Measurements from ENCODE around the gene PRM1. TPM values are rescaled to one million over a fixed set of nuclear protein-coding genes. Genes with fewer than 3 reads are reported as not detected.

PRM1 gene
- total RNA-seq, 1 donor from 2014 or later, result not detected

- intact Hi-C loops (cut with DNase I), result no loop called here
- DNase-seq (ENCODE audit: missing footprints), result no peak
- no peak for ATAC-seq
Measured at GRCh38 chr16:11316331-11317015, 35.3 kb upstream of the PRM1 start.

GRCh38 chr16:11315510-11315909 lies 34.4 kb upstream of the PRM1 start:
- no peak for DNase-seq (ENCODE audit: missing footprints)
- ATAC-seq, result no peak
- intact Hi-C loops (cut with DNase I), result no loop called here

GRCh38 chr16:11314309-11314894 lies 33.3 kb upstream of the PRM1 start:
- DNase-seq (ENCODE audit: missing footprints) (no peak), ATAC-seq (no peak)
- intact Hi-C loops (cut with DNase I), result no loop called here

- intact Hi-C loops (cut with DNase I), result no loop called here
- DNase-seq (ENCODE audit: missing footprints) (no peak), ATAC-seq (no peak)
Measured at GRCh38 chr16:11313493-11314308, 32.6 kb upstream of the PRM1 start.

- ATAC-seq, result no peak
Measured at GRCh38 chr16:11312718-11313492, 31.8 kb upstream of the PRM1 start.

GRCh38 chr16:11310997-11311561 lies 29.9 kb upstream of the PRM1 start:
- ATAC-seq (no peak), DNase-seq (ENCODE audit: missing footprints) (no peak)
- intact Hi-C loops (cut with DNase I), result no loop called here

More at GRCh38 chr16:11312718-11313492, 31.8 kb upstream of the PRM1 start:
- intact Hi-C loops (cut with DNase I), result no loop called here
- DNase-seq (ENCODE audit: missing footprints), result no peak

- ATAC-seq (no peak), DNase-seq (ENCODE audit: missing footprints) (no peak)
- intact Hi-C loops (cut with DNase I), result no loop called here
Measured at GRCh38 chr16:11310634-11310977, 29.5 kb upstream of the PRM1 start.

DNA sequence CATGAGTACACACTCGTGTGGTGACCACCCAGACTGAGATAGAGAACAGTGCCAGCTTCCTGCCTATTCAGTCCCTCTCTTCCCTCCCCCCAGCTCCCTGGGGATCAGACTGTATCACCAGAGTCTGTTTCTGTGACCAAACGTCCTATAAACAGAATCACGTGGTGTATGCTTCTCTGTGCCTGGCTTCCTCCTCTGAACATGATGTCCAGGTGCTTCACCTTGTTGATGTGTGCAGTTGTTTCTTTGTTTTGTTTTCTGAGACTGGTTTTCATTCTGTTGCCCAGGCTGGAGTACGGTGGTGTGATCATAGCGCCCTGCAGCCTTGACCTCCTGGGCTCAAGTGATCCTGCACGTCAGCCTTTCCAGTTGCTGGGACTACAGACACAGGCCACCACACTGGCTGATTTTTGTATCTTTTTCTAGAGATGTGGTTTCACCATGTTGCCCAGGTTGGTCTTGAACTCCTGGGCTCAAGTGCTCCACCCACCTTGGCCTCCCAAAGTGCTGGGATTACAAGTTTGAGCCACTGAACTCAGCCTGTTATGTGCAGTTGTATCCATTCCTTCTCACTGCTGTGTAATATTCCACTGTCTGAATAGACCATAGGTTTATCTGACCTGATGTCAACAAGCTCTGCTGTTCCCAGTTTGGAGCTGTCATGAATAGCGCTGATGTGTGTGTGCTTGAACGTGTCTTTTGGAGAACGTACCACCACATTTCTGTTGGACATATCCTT lies 28.9 kb upstream of the PRM1 start:
- DNase-seq (ENCODE audit: missing footprints), result no peak
- intact Hi-C loops (cut with DNase I), result no loop called here
- no peak for ATAC-seq

GRCh38 chr16:11308493-11309283 lies 27.6 kb upstream of the PRM1 start:
- DNase-seq (ENCODE audit: missing footprints) (no peak), ATAC-seq (no peak)
- intact Hi-C loops (cut with DNase I), result no loop called here

DNA sequence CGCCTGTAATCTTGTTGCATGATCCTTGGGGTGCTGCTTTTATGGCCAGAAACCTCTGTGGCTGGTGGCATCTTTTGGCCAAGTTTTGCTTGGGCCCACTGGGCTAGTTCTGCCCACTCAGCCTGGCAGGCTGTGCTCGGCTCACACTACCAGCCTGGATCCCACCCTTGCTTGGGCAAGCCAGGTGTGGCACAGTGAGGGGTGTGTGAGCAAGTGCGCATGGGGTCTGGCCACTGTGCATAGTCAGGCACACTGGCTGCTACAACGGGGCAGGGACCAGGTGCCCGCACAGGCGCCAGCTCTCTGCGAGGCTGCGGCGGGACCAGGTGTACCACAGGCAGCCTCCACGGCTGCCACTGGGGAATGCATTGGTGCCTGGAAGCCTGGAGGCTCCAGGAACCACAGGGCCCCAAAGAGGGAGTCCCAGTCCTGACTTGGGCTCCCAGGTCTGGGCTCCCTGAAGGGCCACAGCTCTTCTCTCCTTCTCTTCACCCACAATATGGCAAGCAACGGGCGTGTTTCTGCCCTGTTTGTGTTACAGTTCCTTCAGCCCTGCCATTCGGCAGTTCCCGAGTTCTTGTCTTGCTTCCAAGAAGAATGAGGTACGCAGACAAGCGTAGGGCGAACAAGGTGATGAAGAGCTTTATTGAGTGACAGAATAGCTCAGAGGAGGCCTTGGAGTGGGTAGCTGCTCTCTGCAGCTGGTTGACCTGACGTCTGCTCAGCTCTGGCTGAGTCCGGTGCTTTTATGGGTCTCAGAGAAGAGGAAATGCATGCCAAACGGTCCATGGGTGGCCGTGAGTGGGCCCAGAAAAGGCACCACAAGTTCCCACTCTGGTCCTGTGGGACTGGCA lies 26.7 kb upstream of the PRM1 start:
- DNase-seq (ENCODE audit: missing footprints) (no peak), ATAC-seq (no peak)
- intact Hi-C loops (cut with DNase I), result no loop called here

GRCh38 chr16:11306997-11307638 lies 26.0 kb upstream of the PRM1 start:
- ATAC-seq (no peak), DNase-seq (ENCODE audit: missing footprints) (no peak)
- intact Hi-C loops (cut with DNase I), result no loop called here

GRCh38 chr16:11306381-11306780 lies 25.3 kb upstream of the PRM1 start:
- intact Hi-C loops (cut with DNase I), result no loop called here
- DNase-seq (ENCODE audit: missing footprints) (no peak), ATAC-seq (no peak)

DNA sequence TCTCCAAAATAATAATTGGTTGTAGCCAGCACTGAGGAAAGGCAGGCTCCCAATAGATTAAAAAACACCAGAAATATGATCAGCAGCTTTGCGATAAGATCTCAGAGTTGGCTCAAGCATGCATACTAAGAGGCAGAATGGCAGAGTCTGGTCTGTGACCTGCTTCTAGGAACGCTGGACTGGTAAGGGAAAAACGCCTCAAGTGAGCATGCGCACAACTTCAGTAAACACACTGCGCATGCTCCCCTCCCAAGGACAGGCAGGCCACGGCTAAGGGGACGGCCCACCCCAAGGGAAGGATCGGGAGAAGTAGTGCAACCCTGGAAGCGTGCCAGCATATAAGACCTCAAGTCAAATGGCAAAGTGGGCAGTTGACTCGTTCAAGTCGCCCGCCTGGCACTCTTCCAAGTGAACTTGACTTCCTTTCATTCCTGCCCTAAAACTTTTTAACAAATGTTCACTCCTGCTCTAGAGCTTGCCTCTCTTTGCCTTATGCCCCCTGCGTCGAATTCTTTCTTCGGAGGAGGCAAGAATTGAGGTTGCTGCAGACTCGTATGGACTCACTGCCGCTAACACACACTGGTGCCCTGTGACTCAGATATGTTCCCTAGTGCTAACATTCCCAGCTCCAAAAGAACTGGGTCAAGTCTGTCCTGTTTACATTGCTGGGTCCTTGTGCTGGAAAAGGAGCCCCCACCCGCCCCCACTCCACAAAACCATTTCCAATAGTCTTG lies 22.4 kb upstream of the PRM1 start:
- no peak for ATAC-seq
- intact Hi-C loops (cut with DNase I), result no loop called here
- no peak for DNase-seq (ENCODE audit: missing footprints)

DNA sequence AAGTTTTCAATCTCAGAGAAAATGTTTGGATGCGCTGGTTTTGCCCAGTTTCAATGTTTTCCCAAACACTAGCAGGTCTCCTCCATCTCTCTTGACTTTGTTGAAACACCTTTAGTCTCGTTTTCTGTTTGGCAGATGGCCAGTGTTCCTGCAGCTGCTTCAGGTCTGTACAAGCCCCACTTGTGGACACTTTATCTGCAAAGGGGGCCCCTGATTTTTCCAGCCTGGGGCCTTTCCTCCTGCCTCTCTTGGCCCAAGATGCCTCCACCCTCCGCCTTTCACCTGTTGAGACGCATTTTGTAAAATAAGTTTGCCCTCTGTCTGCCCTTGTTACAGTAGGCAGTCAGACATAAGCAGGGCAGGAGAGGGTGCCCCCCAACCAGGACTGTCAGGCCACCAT lies 21.8 kb upstream of the PRM1 start:
- intact Hi-C loops (cut with DNase I), result no loop called here
- ATAC-seq, result no peak
- no peak for DNase-seq (ENCODE audit: missing footprints)

- DNase-seq (ENCODE audit: missing footprints) (no peak), ATAC-seq (no peak)
- intact Hi-C loops (cut with DNase I), result no loop called here
Measured at GRCh38 chr16:11301645-11302501, 20.7 kb upstream of the PRM1 start.

All from Right ventricle myocardium inferior (tissue), 1 donor.